ENCODE data around the gene USP34. TPM values are rescaled to one million over a fixed set of nuclear protein-coding genes. Genes with fewer than 3 reads are reported as not detected.

The USP34 gene
- total RNA-seq, 4 donors from 2014 or later: 49.5 to 129 (median 84.9) TPM

DNA sequence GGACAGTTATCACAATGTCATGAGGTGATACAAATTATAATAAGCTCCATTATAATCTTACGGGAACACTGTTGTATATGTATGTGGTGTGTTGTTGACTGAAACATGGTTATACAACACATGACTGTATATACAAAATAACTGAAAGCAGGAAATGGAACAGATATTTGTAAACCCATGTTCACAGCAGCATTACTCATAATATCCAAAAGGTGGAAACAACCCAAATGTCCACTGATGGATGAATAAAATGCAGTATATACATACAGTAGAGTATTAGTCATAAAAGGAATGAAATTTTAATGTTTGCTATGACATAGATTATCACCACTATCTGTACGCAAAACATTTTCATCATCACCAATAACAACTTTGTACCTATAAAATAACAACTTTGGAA lies 107.3 kb downstream of the USP34 start:
- WGBS, 2 donors: 93 to 97% methylated on average over 2 of the region's 2 CpGs
- H3K9me3 ChIP-seq: no peaks in the 10 kb centered on the region
- no peaks in the 10 kb centered on the region for H3K27me3 ChIP-seq
- H3K27ac ChIP-seq: no peak overlapping the region
- no peak for DNase-seq
- intact Hi-C loops (cut with DNase I): no loop called here
- no peaks in the 10 kb centered on the region for H3K4me1 ChIP-seq
- TF ChIP-seq POLR2A (IDR thresholded peaks at IDR 0.05): no peak
- TF ChIP-seq, protein P1, sequence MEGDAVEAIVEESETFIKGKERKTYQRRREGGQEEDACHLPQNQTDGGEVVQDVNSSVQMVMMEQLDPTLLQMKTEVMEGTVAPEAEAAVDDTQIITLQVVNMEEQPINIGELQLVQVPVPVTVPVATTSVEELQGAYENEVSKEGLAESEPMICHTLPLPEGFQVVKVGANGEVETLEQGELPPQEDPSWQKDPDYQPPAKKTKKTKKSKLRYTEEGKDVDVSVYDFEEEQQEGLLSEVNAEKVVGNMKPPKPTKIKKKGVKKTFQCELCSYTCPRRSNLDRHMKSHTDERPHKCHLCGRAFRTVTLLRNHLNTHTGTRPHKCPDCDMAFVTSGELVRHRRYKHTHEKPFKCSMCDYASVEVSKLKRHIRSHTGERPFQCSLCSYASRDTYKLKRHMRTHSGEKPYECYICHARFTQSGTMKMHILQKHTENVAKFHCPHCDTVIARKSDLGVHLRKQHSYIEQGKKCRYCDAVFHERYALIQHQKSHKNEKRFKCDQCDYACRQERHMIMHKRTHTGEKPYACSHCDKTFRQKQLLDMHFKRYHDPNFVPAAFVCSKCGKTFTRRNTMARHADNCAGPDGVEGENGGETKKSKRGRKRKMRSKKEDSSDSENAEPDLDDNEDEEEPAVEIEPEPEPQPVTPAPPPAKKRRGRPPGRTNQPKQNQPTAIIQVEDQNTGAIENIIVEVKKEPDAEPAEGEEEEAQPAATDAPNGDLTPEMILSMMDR (IDR thresholded peaks at IDR 0.05): no peak
- no peak overlapping the region for H3K4me3 ChIP-seq
- H3K36me3 ChIP-seq: peaks cover 0 to 64% (median 0%) of the 10 kb centered on the region in 3 donors

DNA sequence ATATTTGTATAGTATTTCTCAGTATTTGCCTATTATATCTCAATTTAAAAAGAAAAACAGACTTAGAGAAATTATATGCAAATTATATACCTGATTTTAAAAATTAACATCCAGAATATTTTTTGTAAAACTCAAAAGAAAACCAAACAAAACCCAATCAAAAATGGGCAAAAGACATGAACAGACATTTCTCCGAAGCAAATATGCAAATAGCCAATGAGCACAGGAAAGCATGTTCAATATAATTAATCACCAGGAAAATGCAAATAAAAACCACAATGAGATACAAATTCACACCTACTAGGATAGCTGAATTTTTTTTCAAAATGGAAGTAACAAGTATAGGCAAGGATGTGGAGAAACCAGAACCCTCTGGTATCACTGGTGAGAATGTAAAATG lies 108.0 kb downstream of the USP34 start:
- TF ChIP-seq, protein P1 (IDR thresholded peaks at IDR 0.05): no peak
- TF ChIP-seq POLR2A (IDR thresholded peaks at IDR 0.05): no peak
- Histone ChIP-seq H3K27me3 (no peaks in the 10 kb centered on the region), H3K4me3 (no peak overlapping the region), H3K27ac (no peak overlapping the region), H3K9me3 (no peaks in the 10 kb centered on the region), H3K4me1 (peaks cover 0 to 4% (median 0%) of the 10 kb centered on the region in 3 donors), H3K36me3 (peaks cover 0 to 58% (median 0%) of the 10 kb centered on the region in 3 donors)
- no peak for DNase-seq
- intact Hi-C loops (cut with DNase I): no loop called here
- 83 to 84% methylated on average over 1 of the region's 1 CpG for WGBS, 2 donors

DNA sequence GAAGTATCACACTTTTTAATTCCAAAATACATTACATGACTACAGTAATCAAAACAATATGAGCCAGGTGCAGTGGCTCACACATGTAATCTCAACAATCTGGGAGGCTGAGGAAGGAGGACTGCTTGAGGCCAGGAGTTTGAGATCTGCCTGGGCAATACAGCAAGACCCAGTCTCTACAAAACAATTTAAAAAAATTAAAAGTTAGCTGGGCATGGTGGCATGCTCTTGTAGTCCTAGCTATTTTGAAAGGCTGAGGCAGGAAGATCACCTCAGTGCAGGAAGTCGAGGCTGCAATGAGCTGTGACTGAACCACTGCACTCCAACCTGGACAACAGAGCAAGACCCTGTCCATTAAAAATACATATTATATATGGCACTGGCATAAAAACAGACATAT lies 109.8 kb downstream of the USP34 start:
- H3K4me3 ChIP-seq: no peak overlapping the region
- DNase-seq: no peak
- H3K9me3 ChIP-seq: no peaks in the 10 kb centered on the region
- H3K27me3 ChIP-seq: no peaks in the 10 kb centered on the region
- H3K4me1 ChIP-seq: peaks cover 0 to 22% (median 5%) of the 10 kb centered on the region in 3 donors
- WGBS, 2 donors: 86 to 94% methylated on average over 1 of the region's 1 CpG
- intact Hi-C loops (cut with DNase I): no loop called here
- TF ChIP-seq, protein P1 (IDR thresholded peaks at IDR 0.05): no peak
- no peak for TF ChIP-seq POLR2A (IDR thresholded peaks at IDR 0.05)
- H3K27ac ChIP-seq: no peak overlapping the region
- H3K36me3 ChIP-seq: peaks cover 0 to 44% (median 0%) of the 10 kb centered on the region in 3 donors

DNA sequence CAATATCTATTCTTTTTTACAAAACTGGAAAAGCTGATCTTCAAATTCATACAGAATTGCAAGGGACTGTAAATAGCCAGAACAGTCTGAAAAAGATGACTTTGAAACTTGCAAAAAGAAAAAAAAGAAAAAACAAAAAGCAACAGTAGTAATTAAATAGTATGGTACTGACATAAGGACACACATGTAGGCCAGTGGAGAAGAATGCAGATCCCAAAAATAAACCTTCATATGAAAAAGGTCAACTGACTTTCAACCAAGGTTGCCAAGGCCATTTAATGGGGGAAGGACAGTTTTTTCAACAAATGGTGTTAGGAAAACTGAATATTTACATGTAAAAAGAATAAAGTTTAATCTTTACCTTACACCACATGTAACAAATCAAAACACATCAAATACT lies 111.8 kb downstream of the USP34 start:
- intact Hi-C loops (cut with DNase I): no loop called here
- Histone ChIP-seq H3K4me3 (no peak overlapping the region), H3K27me3 (no peaks in the 10 kb centered on the region), H3K36me3 (peaks cover 0 to 36% (median 0%) of the 10 kb centered on the region in 3 donors), H3K9me3 (peaks cover 0 to 8% (median 6%) of the 10 kb centered on the region in 3 donors), H3K27ac (no peak overlapping the region), H3K4me1 (peaks cover 0 to 25% (median 5%) of the 10 kb centered on the region in 3 donors)
- DNase-seq: no peak
- TF ChIP-seq POLR2A (IDR thresholded peaks at IDR 0.05): no peak
- TF ChIP-seq, protein P1 (IDR thresholded peaks at IDR 0.05): no peak

DNA sequence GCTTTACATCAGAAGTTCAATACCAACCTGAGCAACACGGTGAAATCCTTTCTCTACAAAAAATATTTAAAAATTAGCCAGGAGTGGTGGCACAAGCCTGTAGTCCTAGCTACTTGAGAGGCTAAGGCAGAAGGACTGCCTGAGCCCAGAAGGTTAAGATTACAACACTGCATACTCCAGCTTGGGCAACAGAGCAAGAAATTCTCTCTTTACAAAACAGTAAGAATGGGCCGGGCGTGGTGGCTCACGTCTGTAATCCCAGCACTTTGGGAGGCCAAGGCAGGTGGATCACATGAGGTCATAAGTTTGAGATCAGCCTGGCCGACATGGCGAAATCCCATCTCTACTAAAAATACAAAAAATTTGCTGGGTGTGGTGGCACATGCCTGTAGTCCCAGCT lies 113.2 kb downstream of the USP34 start:
- intact Hi-C loops (cut with DNase I): no loop called here
- H3K27me3 ChIP-seq: no peaks in the 10 kb centered on the region
- H3K9me3 ChIP-seq: peaks cover 0 to 19% (median 13%) of the 10 kb centered on the region in 3 donors
- peaks cover 0 to 25% (median 5%) of the 10 kb centered on the region in 3 donors for H3K4me1 ChIP-seq
- TF ChIP-seq, protein P1 (IDR thresholded peaks at IDR 0.05): no peak
- no peak for TF ChIP-seq POLR2A (IDR thresholded peaks at IDR 0.05)
- DNase-seq: no peak
- H3K27ac ChIP-seq: peak overlapping the region in 1 of 4 donors; percentile 40
- H3K4me3 ChIP-seq: no peak overlapping the region
- WGBS, 2 donors: 80 to 83% methylated on average over 6 of the region's 6 CpGs
- peaks cover 0 to 36% (median 0%) of the 10 kb centered on the region in 3 donors for H3K36me3 ChIP-seq

Measured in esophagus squamous epithelium (tissue), 5 donors.